MCF 10A (cell line): ENCODE measurements around the gene XIRP1. TPM values are rescaled to one million over a fixed set of nuclear protein-coding genes. Genes with fewer than 3 reads are reported as not detected.

Experiments used
- BruUV-seq: library from RNA; stranded (reverse); fragments of 400-500 nt; replicated peaks from 2 replicates; lab custom pipeline; 2021; lab: Mats Ljungman, UMichigan
- CTCF ChIA-PET: fragments of 300-600 bp; sonication (Branson Sonifier 250); formaldehyde crosslinking; extraction: SDS; loops from one replicate; lab custom pipeline; 2021; ENCODE audit warnings: antibody characterized with exemption, inconsistent platforms; lab: Yijun Ruan, JAX
- POLR2A ChIA-PET: fragments of 300-600, 350-650 bp; sonication (Branson Sonifier 250); formaldehyde crosslinking; extraction: SDS; loops from one replicate; lab custom pipeline; 2020; ENCODE audit warnings: antibody characterized with exemption, inconsistent platforms; lab: Yijun Ruan, JAX
- DNase-seq: peaks from one replicate; pipeline ENCODE4 v3.0.0-alpha.2; 2018; ENCODE audit not compliant: unreplicated experiment
- H3K27ac Mint-ChIP-seq: one replicate; pipeline ENCODE4 v1.8.0; 2022; ENCODE audit warnings: mild to moderate bottlenecking, low read depth, mixed read lengths; ENCODE audit not compliant: unreplicated experiment
- H3K27me3 Mint-ChIP-seq: one replicate; pipeline ENCODE4 v1.8.0; 2022; ENCODE audit warnings: mixed read lengths; ENCODE audit not compliant: insufficient read depth, unreplicated experiment
- H3K36me3 Mint-ChIP-seq: one replicate; pipeline ENCODE4 v1.8.0; 2022; ENCODE audit warnings: mild to moderate bottlenecking, moderate library complexity, mixed read lengths; ENCODE audit not compliant: insufficient read depth, unreplicated experiment
- H3K4me1 Mint-ChIP-seq: one replicate; pipeline ENCODE4 v1.8.0; 2022; ENCODE audit warnings: mixed read lengths; ENCODE audit not compliant: insufficient read depth, unreplicated experiment
- H3K4me3 Mint-ChIP-seq: one replicate; pipeline ENCODE4 v1.8.0; 2022; ENCODE audit warnings: mild to moderate bottlenecking, moderate library complexity, mixed read lengths; ENCODE audit not compliant: unreplicated experiment
- H3K9me3 Mint-ChIP-seq: one replicate; pipeline ENCODE4 v1.8.0; 2022; ENCODE audit warnings: mixed read lengths; ENCODE audit not compliant: unreplicated experiment
- intact Hi-C: fragments of 100-400 bp; cut with micrococcal nuclease; formaldehyde crosslinking; loops from 2 replicates; pipeline ENCODE4 v1.14.1; 2022
- total RNA-seq: library from RNA; stranded (reverse); gene quantifications from 2 replicates; pipeline ENCODE4 v1.2.3, GENCODE V29; 2022
- TF ChIP-seq, protein P1 (sequence below): fragments of 200-600 bp; IDR thresholded peaks from one replicate; pipeline ENCODE4 v1.8.0; 2022; ENCODE audit warnings: antibody characterized with exemption, mild to moderate bottlenecking; ENCODE audit not compliant: unreplicated experiment

Gene XIRP1
- total RNA-seq, 1 experiment from 2014 or later, result not detected

DNA sequence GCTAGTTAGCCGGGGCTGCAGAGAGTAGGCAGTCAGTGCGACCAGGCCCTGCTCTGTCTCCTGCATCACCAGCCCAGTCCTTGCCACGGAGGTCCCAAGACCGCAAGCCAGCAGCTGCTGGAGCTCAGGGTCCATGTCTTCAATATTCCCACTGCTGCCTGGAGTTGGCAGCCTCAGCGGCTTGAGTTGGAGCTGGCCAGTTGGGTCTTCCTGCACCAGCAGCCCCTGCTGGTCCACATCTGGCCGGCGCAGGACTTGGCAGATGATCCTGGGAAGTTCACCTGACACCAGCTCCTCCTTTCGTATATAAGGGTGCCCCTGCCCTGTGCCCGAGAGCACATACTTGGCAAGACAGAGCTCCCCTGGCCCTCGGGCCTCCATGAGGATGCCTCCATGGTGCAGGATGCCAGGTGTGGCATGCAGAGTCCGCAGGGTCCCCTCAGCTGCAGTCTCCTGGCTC, 5.7 kb downstream of the XIRP1 start:
- no peaks in the 10 kb centered on the region for H3K27me3 Mint-ChIP-seq
- intact Hi-C loops, result loop anchor here (10.0 kb wide), 1 partner anchor 198 kb away; the partner anchor contains the start of gene SLC25A38
- peaks cover 7% of the 10 kb centered on the region for H3K4me1 Mint-ChIP-seq
- no peaks in the 10 kb centered on the region for H3K9me3 Mint-ChIP-seq
- DNase-seq, result no peak
- no peak overlapping the region for H3K4me3 Mint-ChIP-seq
- peaks cover 5% of the 10 kb centered on the region for H3K36me3 Mint-ChIP-seq
- TF ChIP-seq, protein P1, sequence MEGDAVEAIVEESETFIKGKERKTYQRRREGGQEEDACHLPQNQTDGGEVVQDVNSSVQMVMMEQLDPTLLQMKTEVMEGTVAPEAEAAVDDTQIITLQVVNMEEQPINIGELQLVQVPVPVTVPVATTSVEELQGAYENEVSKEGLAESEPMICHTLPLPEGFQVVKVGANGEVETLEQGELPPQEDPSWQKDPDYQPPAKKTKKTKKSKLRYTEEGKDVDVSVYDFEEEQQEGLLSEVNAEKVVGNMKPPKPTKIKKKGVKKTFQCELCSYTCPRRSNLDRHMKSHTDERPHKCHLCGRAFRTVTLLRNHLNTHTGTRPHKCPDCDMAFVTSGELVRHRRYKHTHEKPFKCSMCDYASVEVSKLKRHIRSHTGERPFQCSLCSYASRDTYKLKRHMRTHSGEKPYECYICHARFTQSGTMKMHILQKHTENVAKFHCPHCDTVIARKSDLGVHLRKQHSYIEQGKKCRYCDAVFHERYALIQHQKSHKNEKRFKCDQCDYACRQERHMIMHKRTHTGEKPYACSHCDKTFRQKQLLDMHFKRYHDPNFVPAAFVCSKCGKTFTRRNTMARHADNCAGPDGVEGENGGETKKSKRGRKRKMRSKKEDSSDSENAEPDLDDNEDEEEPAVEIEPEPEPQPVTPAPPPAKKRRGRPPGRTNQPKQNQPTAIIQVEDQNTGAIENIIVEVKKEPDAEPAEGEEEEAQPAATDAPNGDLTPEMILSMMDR, result no peak
- H3K27ac Mint-ChIP-seq, result no peak overlapping the region
- POLR2A ChIA-PET, result no interaction called here
- no TSS peak for BruUV-seq
- CTCF ChIA-PET, result interaction anchor here (0.6 to 16.1 kb wide), 5 partner anchors 28 to 1281 kb away, joined by 3 to 477 read pairs (median 6); no protein-coding TSS in a partner anchor

DNA sequence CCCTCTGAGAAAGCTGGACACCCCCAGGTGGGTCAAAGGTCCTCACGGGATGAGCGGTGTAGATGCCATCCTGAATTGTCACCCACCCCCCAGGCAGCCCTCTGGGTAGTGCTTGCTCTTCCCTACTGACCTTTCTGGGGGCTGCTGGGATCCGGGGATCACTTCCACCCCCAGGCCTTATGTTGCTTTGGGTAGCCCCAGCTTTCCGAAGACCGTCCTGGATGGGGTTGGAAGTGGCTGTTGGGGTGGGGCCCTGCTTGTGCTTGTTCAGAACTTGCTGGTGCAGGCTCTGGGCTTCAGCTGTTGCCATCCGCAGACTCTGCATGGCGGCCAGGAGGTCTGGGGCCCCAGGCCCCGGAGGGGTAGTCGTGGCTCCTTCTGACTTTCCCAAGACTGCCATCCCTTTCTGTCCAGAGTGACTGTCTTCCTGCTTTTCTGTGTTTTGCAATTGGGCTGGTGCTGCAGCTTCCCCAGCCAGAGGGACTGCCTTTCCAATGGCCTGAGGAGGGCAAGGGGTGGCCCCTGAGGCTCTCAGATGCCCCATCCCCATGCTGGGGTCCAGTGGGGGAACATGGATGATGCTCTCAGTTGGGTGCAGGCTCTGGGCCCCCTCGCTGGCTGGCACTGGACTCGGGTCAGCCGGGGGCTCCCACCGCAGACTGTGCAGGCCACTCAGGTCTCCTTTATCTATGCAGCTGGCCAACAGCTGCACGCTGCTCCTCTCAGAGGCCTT, 6.3 kb downstream of the XIRP1 start:
- no TSS peak for BruUV-seq
- peaks cover 5% of the 10 kb centered on the region for H3K36me3 Mint-ChIP-seq
- CTCF ChIA-PET, result interaction anchor here (0.7 to 16.1 kb wide), 5 partner anchors 22 to 104 kb away, joined by 3 to 477 read pairs (median 5); no protein-coding TSS in a partner anchor
- no peaks in the 10 kb centered on the region for H3K9me3 Mint-ChIP-seq
- TF ChIP-seq, protein P1, result no peak
- intact Hi-C loops, result loop anchor here (10.0 kb wide), 1 partner anchor 199 kb away; the partner anchor contains the start of gene SLC25A38
- DNase-seq, result no peak
- peaks cover 11% of the 10 kb centered on the region for H3K4me1 Mint-ChIP-seq
- H3K27ac Mint-ChIP-seq, result no peak overlapping the region
- POLR2A ChIA-PET, result no interaction called here
- no peaks in the 10 kb centered on the region for H3K27me3 Mint-ChIP-seq
- no peak overlapping the region for H3K4me3 Mint-ChIP-seq

DNA sequence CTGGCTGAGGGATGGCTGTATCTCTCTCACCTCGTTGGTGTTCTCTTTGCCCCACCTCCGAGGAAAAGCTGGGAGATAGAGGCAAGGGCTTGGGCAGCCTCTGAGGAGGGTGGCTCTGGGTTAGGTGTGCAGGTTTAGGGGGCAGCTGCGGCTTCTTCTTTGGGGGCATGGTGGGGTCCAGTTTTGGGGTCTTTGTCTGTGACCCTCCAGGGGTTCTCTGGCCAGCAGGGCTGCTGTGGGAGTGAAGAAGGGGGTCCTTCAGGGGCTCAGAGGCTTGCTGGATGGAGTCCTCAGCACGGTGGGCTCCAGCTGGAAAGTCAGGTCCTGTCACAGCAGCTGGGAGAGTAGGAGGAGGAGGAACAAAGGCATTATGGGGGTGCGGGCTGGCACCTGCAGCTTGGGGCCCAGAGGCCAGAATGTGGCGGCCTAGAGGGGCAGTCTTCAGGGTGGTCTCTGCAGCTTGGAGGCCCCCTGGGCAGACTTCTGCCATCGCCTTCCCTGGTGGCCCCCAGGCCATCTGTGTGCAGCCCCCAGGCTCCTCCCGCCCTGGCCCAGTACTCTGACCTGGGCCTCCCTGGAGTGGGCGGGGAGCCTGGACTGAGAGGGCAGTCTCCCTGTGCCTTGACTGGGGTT, 7.0 kb downstream of the XIRP1 start:
- H3K36me3 Mint-ChIP-seq, result peaks cover 5% of the 10 kb centered on the region
- no TSS peak for BruUV-seq
- no peak for DNase-seq
- intact Hi-C loops, result loop anchor here (10.0 kb wide), 1 partner anchor 199 kb away; the partner anchor contains the start of gene SLC25A38
- H3K9me3 Mint-ChIP-seq, result no peaks in the 10 kb centered on the region
- CTCF ChIA-PET, result interaction anchor here (0.7 to 16.1 kb wide), 7 partner anchors 22 to 105 kb away, joined by 3 to 477 read pairs (median 5); no protein-coding TSS in a partner anchor
- POLR2A ChIA-PET, result interaction anchor here (1.2 kb wide), 1 partner anchor 60 kb away, joined by 3 read pairs; no protein-coding TSS in a partner anchor
- H3K27me3 Mint-ChIP-seq, result no peaks in the 10 kb centered on the region
- no peak overlapping the region for H3K4me3 Mint-ChIP-seq
- TF ChIP-seq, protein P1, result no peak
- peaks cover 16% of the 10 kb centered on the region for H3K4me1 Mint-ChIP-seq
- H3K27ac Mint-ChIP-seq, result no peak overlapping the region

DNA sequence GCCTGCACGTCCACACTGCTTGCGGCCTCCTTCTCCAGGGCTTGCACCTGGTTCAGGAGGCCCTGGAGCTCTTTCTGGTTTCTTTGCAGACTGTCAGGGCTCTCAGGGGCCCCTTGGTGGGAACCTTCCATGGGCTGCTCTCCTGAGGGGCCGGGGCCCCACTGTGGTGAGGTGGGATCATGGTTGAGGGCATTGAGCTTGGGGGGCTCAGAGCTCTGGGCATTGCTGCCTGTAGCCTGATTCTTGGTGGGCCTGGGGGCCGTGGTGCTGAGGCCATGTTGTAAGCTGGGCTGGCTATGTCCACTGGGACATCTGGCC, 7.5 kb downstream of the XIRP1 start:
- ChIA-PET POLR2A (interaction anchor here (1.2 kb wide), 1 partner anchor 60 kb away, joined by 3 read pairs; no protein-coding TSS in a partner anchor), CTCF (interaction anchor here (0.9 to 16.1 kb wide), 5 partner anchors 8 to 106 kb away, joined by 3 to 477 read pairs (median 5); partner anchors contain the start of gene XIRP1)
- intact Hi-C loops, result loop anchor here (10.0 kb wide), 1 partner anchor 200 kb away; the partner anchor contains the start of gene SLC25A38
- TF ChIP-seq, protein P1, result no peak
- Mint-ChIP-seq H3K4me1 (peaks cover 20% of the 10 kb centered on the region), H3K9me3 (no peaks in the 10 kb centered on the region), H3K27me3 (no peaks in the 10 kb centered on the region), H3K27ac (no peak overlapping the region), H3K36me3 (peaks cover 5% of the 10 kb centered on the region), H3K4me3 (no peak overlapping the region)
- BruUV-seq, result no TSS peak
- no peak for DNase-seq
